Liver (tissue), 3 donors: ENCODE data around the gene SIT1.

Experiments
- CTCF ChIP-seq: fragments of 150-350 bp; IDR thresholded peaks from 2 replicates; pipeline ENCODE4 v1.5.1; 2017; ENCODE audit warnings: improper control_type of control experiment, low read depth, low read length; ENCODE audit not compliant: missing input control
- MAX ChIP-seq: IDR thresholded peaks from 2 replicates; pipeline ENCODE4 v1.6.1; 2016; ENCODE audit warnings: antibody characterized with exemption
- RXRA ChIP-seq, 2 donors: IDR thresholded peaks; 2 replicates each; pipeline ENCODE4 v1.6.1; 2017 to 2018; ENCODE audit warnings: antibody characterized with exemption in 2 of 2, mild to moderate bottlenecking in 1 of 2
- TAF1 ChIP-seq: conservative IDR thresholded peaks from 2 replicates; pipeline ENCODE4 v1.6.1; 2016; ENCODE audit warnings: antibody characterized with exemption, mild to moderate bottlenecking
- donor health status: healthy.
- donor health status: healthy.

GRCh38 chr9:35673132-35674024 lies 22.6 kb upstream of the SIT1 start, which contains the start of gene CA9:
- TF ChIP-seq CTCF (no peak), TAF1 (no peak), RXRA (IDR thresholded peaks at IDR 0.05) (no peak), MAX (no peak)
